Stimulated activated CD8-positive, alpha-beta memory T cell treated with anti-CD3 and anti-CD28 coated beads, Interleukin-4, amount 100 ng/mL, for 24 hours (primary cell): ENCODE results near the gene ANKRD23.
"Not testable (repeated sequence)": the region's sequence is repeated elsewhere in the genome, so short reads cannot be mapped to it uniquely, and the experiment has no call there.

ENCODE experiments used
- DNase-seq: peaks from one replicate; pipeline ENCODE4 v3.0.0-alpha.2; 2020; ENCODE audit warnings: low read depth

The ANKRD23 gene

GRCh38 chr2:96863056-96863455, 19.2 kb upstream of the ANKRD23 start:
- not testable (repeated sequence) for DNase-seq

- DNase-seq, result no peak
Observed at GRCh38 chr2:96861074-96861473, 17.3 kb upstream of the ANKRD23 start.

- no peak for DNase-seq
Observed at GRCh38 chr2:96860065-96861029, 16.5 kb upstream of the ANKRD23 start.

GRCh38 chr2:96859681-96860064, 15.9 kb upstream of the ANKRD23 start:
- DNase-seq, result no peak

GRCh38 chr2:96859099-96859649, 15.4 kb upstream of the ANKRD23 start:
- DNase-seq, result no peak

GRCh38 chr2:96857667-96858372, 14.0 kb upstream of the ANKRD23 start, which contains the start of gene ANKRD39:
ANKRD39 (minus strand) TSS chr2:96858016; CDS start chr2:96857987, 29 bp downstream.
- peak; percentile 95 for DNase-seq

- DNase-seq, result no peak
Observed at GRCh38 chr2:96856776-96857666, 13.2 kb upstream of the ANKRD23 start.

GRCh38 chr2:96853321-96853720, 9.5 kb upstream of the ANKRD23 start:
- DNase-seq, result no peak

- DNase-seq, result no peak
Observed at GRCh38 chr2:96852667-96853066, 8.8 kb upstream of the ANKRD23 start.

- DNase-seq, result no peak
Observed at GRCh38 chr2:96848264-96848663, 4.4 kb upstream of the ANKRD23 start.

- DNase-seq, result no peak
Observed at GRCh38 chr2:96847586-96847985, 3.8 kb upstream of the ANKRD23 start.

GRCh38 chr2:96846825-96847224, 3.0 kb upstream of the ANKRD23 start:
- DNase-seq, result no peak

- no peak for DNase-seq
Observed at GRCh38 chr2:96844405-96844808, 586 bp upstream of the ANKRD23 start.

GRCh38 chr2:96842600-96842999, 1.2 kb downstream of the ANKRD23 start:
- no peak for DNase-seq

- DNase-seq, result no peak
Observed at GRCh38 chr2:96841701-96842495, 1.9 kb downstream of the ANKRD23 start.

GRCh38 chr2:96839875-96840850, 3.7 kb downstream of the ANKRD23 start:
- DNase-seq, result no peak

- peak; percentile 79 for DNase-seq
Observed at GRCh38 chr2:96839293-96839874, 4.4 kb downstream of the ANKRD23 start.

GRCh38 chr2:96838345-96839292, 5.2 kb downstream of the ANKRD23 start:
- no peak for DNase-seq
